BLaER1 (cell line): ENCODE results near the gene AKT3.

Source experiments
- H3K27ac ChIP-seq: shearing (Covaris generic); formaldehyde crosslinking; 2 replicates; pipeline ENCODE4 v1.8.1; 2022
- H3K27me3 ChIP-seq: shearing (Covaris generic); formaldehyde crosslinking; 2 replicates; pipeline ENCODE4 v1.8.1; 2022
- H3K36me3 ChIP-seq: shearing (Covaris generic); formaldehyde crosslinking; 2 replicates; pipeline ENCODE4 v1.8.1; 2022
- H3K4me1 ChIP-seq: shearing (Covaris generic); formaldehyde crosslinking; 2 replicates; pipeline ENCODE4 v1.8.1; 2022
- H3K4me2 ChIP-seq: shearing (Covaris generic); formaldehyde crosslinking; 2 replicates; pipeline ENCODE4 v1.8.1; 2022
- H3K4me3 ChIP-seq: shearing (Covaris generic); formaldehyde crosslinking; 2 replicates; pipeline ENCODE4 v1.8.1; 2022
- H3K9ac ChIP-seq: shearing (Covaris generic); formaldehyde crosslinking; 2 replicates; pipeline ENCODE4 v1.8.1; 2022
- H3K9me3 ChIP-seq: shearing (Covaris generic); formaldehyde crosslinking; 2 replicates; pipeline ENCODE4 v1.8.1; 2022
- H4K20me1 ChIP-seq: shearing (Covaris generic); formaldehyde crosslinking; 2 replicates; pipeline ENCODE4 v1.8.1; 2022
- Cebpa-rat ChIP-seq: shearing (Covaris generic); IDR thresholded peaks from 2 replicates; pipeline ENCODE4 v1.8.1; 2022

AKT3 gene

GRCh38 chr1:243487649-243488227, 362.3 kb downstream of the AKT3 start:
- peaks cover 10% of the 10 kb centered on the region for H3K9me3 ChIP-seq
- H3K27ac ChIP-seq = no peak overlapping the region
- no peak overlapping the region for H3K4me2 ChIP-seq
- no peak overlapping the region for H3K4me3 ChIP-seq
- H3K36me3 ChIP-seq = peaks cover 7% of the 10 kb centered on the region; the same call in 1 of the 2 replicates
- H3K27me3 ChIP-seq = peaks cover 15% of the 10 kb centered on the region
- H3K9ac ChIP-seq = no peak overlapping the region
- 0 out of 2 replicates have a peak, but pooled peaks cover 1% of the 10 kb centered on the region for H4K20me1 ChIP-seq
- H3K4me1 ChIP-seq = peaks cover 19% of the 10 kb centered on the region
- no peak for TF ChIP-seq Cebpa-rat

GRCh38 chr1:243487036-243487648, 362.9 kb downstream of the AKT3 start:
- Histone ChIP-seq H3K4me3 (no peak overlapping the region), H3K9ac (no peak overlapping the region), H3K4me1 (peaks cover 22% of the 10 kb centered on the region), H3K9me3 (peaks cover 8% of the 10 kb centered on the region), H3K36me3 (peaks cover 7% of the 10 kb centered on the region; the same call in 1 of the 2 replicates), H3K4me2 (no peak overlapping the region), H4K20me1 (0 out of 2 replicates have a peak, but pooled peaks cover 7% of the 10 kb centered on the region), H3K27ac (no peak overlapping the region), H3K27me3 (peaks cover 21% of the 10 kb centered on the region)
- TF ChIP-seq Cebpa-rat = no peak

DNA sequence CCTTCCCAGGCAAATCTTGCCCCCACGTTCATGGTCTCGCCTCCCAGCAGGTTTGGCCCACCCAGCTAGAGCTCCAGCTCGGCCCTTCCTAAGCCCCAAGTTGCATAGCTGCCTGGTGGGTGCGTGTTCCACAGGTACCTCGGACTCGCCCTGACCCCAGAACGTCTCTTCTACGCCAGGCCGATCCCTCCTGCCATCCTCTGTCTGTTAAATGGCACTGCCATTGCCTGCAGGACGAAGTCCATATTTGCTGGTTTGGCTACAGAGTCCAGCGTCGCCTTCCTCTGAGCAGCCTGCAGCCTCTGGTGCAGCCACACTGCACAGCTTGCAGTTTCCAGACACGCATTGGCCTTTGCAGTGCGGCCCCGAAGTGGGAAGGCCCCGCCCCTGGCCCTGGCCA, 366.1 kb downstream of the AKT3 start:
- Histone ChIP-seq H3K36me3 (no peaks in the 10 kb centered on the region), H4K20me1 (0 out of 2 replicates have a peak, but pooled peaks cover 8% of the 10 kb centered on the region), H3K4me1 (peaks cover 20% of the 10 kb centered on the region), H3K4me3 (no peak overlapping the region), H3K9ac (no peak overlapping the region), H3K4me2 (peak overlapping the region; percentile 92; the same call in 1 of the 2 replicates), H3K27ac (no peak overlapping the region), H3K9me3 (no peaks in the 10 kb centered on the region), H3K27me3 (peaks cover 31% of the 10 kb centered on the region)
- TF ChIP-seq Cebpa-rat = no peak

DNA sequence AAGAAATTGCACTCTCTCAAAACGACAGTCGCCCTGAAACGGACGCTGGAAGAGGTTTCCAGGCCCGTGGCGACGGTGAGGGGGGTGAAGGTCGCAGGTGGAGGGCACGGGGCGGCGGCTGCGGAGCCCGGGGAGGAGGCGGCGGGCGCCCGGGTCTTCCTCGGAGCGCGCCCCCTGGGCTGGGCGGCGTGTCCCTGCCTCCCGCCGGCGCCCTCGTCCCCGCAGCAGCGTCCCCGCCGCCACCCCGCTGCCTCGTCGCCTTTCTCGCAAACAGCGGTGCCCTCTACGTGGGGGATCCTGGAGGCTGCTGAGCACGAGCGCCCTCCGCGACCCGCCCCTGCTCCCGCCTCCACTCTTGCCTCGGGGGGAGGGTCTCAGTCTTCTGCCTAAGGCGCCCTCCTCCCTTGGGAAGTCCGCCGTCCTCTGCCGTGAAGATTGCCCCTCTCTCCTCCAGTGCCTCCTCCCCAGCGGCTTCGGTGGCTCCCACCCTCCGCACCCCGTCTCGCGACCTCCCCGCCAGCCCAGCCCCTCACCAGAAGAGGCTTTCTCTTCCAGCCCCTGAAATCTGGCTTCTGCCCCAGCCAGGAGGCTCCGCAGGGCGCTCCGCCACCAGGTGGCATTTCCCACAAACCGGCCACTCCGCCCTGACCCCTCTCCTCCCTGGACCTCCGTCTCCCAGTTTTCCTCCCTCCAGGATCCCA, 366.8 kb downstream of the AKT3 start:
- Histone ChIP-seq H3K27ac (peak overlapping the region; percentile 64; the same call in 1 of the 2 replicates), H3K4me2 (peak overlapping the region; percentile 92), H3K4me1 (peaks cover 20% of the 10 kb centered on the region), H4K20me1 (0 out of 2 replicates have a peak, but pooled peaks cover 8% of the 10 kb centered on the region), H3K27me3 (peaks cover 31% of the 10 kb centered on the region), H3K9me3 (no peaks in the 10 kb centered on the region), H3K36me3 (no peaks in the 10 kb centered on the region), H3K9ac (peak overlapping the region; percentile 78), H3K4me3 (peak overlapping the region; percentile 68)
- TF ChIP-seq Cebpa-rat = no peak

GRCh38 chr1:243482141-243483022, 367.7 kb downstream of the AKT3 start:
- peak overlapping the region; percentile 64; the same call in 1 of the 2 replicates for H3K27ac ChIP-seq
- 0 out of 2 replicates have a peak, but pooled peaks cover 8% of the 10 kb centered on the region for H4K20me1 ChIP-seq
- peaks cover 20% of the 10 kb centered on the region for H3K4me1 ChIP-seq
- peaks cover 31% of the 10 kb centered on the region for H3K27me3 ChIP-seq
- H3K4me3 ChIP-seq = peak overlapping the region; percentile 68
- TF ChIP-seq Cebpa-rat = no peak
- peak overlapping the region; percentile 78 for H3K9ac ChIP-seq
- peaks cover 4% of the 10 kb centered on the region; the same call in 1 of the 2 replicates for H3K36me3 ChIP-seq
- peak overlapping the region; percentile 92 for H3K4me2 ChIP-seq
- H3K9me3 ChIP-seq = no peaks in the 10 kb centered on the region

DNA sequence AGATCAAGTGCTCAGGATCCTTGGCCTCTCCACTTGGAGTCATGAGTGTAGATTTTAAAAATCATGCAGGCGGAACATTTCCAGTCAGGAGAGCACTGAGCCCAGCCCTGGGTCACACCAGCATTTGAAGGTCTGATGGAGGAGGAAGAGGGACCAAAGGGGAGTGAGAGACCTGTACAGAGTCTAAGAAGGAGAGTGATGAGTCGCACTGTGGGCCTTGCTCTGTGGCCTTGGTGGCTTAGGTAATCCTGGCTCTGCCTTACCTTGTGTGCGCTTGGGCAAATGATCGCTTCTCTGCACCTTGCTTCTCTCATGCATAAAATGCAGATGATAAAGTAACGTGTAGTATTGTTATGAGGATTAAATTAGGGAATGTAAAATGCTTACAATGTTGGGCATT, 368.9 kb downstream of the AKT3 start:
- no peak for TF ChIP-seq Cebpa-rat

GRCh38 chr1:243477731-243478290, 372.2 kb downstream of the AKT3 start:
- Histone ChIP-seq H3K27ac (no peak overlapping the region), H3K36me3 (peaks cover 6% of the 10 kb centered on the region; the same call in 1 of the 2 replicates), H3K27me3 (peaks cover 17% of the 10 kb centered on the region)

More for the DNA sequence above, 368.9 kb downstream of the AKT3 start:
- Histone ChIP-seq H3K36me3 (peaks cover 6% of the 10 kb centered on the region; the same call in 1 of the 2 replicates), H3K27me3 (peaks cover 31% of the 10 kb centered on the region), H3K27ac (no peak overlapping the region), H4K20me1 (0 out of 2 replicates have a peak, but pooled peaks cover 8% of the 10 kb centered on the region), H3K9me3 (no peaks in the 10 kb centered on the region), H3K4me3 (no peak overlapping the region), H3K4me2 (no peak overlapping the region), H3K9ac (no peak overlapping the region), H3K4me1 (peaks cover 20% of the 10 kb centered on the region)

GRCh38 chr1:243475966-243476365, 374.1 kb downstream of the AKT3 start:
- Histone ChIP-seq H3K36me3 (peaks cover 6% of the 10 kb centered on the region; the same call in 1 of the 2 replicates), H3K4me3 (no peak overlapping the region), H3K9ac (no peak overlapping the region), H4K20me1 (no peaks in the 10 kb centered on the region), H3K9me3 (no peaks in the 10 kb centered on the region), H3K27me3 (no peaks in the 10 kb centered on the region), H3K4me2 (no peak overlapping the region), H3K4me1 (peaks cover 25% of the 10 kb centered on the region), H3K27ac (no peak overlapping the region)
- no peak for TF ChIP-seq Cebpa-rat

More at GRCh38 chr1:243477731-243478290, 372.2 kb downstream of the AKT3 start:
- Histone ChIP-seq H3K4me1 (peaks cover 26% of the 10 kb centered on the region), H3K9me3 (no peaks in the 10 kb centered on the region), H3K9ac (no peak overlapping the region), H3K4me2 (no peak overlapping the region), H4K20me1 (0 out of 2 replicates have a peak, but pooled peaks cover 8% of the 10 kb centered on the region), H3K4me3 (no peak overlapping the region)
- no peak for TF ChIP-seq Cebpa-rat

- peaks cover 6% of the 10 kb centered on the region; the same call in 1 of the 2 replicates for H3K36me3 ChIP-seq
- H4K20me1 ChIP-seq = no peaks in the 10 kb centered on the region
- no peak overlapping the region for H3K27ac ChIP-seq
- H3K9ac ChIP-seq = no peak overlapping the region
- no peak overlapping the region for H3K4me3 ChIP-seq
- H3K9me3 ChIP-seq = no peaks in the 10 kb centered on the region
- no peaks in the 10 kb centered on the region for H3K27me3 ChIP-seq
- peaks cover 25% of the 10 kb centered on the region for H3K4me1 ChIP-seq
- no peak overlapping the region for H3K4me2 ChIP-seq
- TF ChIP-seq Cebpa-rat = no peak
These were observed 375.1 kb downstream of the AKT3 start for GRCh38 chr1:243474906-243475305.
